PC-9 (cell line): ENCODE results near the gene DHX30. TPM values are rescaled to one million over a fixed set of nuclear protein-coding genes. Genes with fewer than 3 reads are reported as not detected.

Experiments
- BruUV-seq: library from RNA; stranded (reverse); fragments of 400-500 nt; replicated peaks from 2 replicates; lab custom pipeline; 2021; lab: Mats Ljungman, UMichigan
- CTCF ChIA-PET: fragments of 300-600 bp; sonication (Branson Sonifier 250); formaldehyde crosslinking; loops from one replicate; lab custom pipeline; 2022; ENCODE audit warnings: antibody characterized with exemption; lab: Charles Lee
- POLR2A ChIA-PET: fragments of 300-600 bp; sonication (Branson Sonifier 250); formaldehyde crosslinking; loops from one replicate; lab custom pipeline; 2022; ENCODE audit warnings: antibody characterized with exemption; ENCODE audit not compliant: unreplicated experiment; lab: Charles Lee
- DNase-seq, 2 experiments: peaks; one replicate each; pipeline versions ENCODE4 v3.0.0 to v3.0.0-alpha.2; 2015 to 2022; ENCODE audit warnings: mixed read lengths in 1 of 2
- H2AFZ ChIP-seq: fragments of 200-600 bp; sonication (generic); 2 replicates; pipeline ENCODE4 v1.8.1; 2017; ENCODE audit warnings: antibody characterized with exemption
- H3F3A ChIP-seq: fragments of 200-600 bp; sonication (generic); 2 replicates; pipeline ENCODE4 v1.8.1; 2017; ENCODE audit warnings: antibody characterized with exemption, mild to moderate bottlenecking, low read depth; ENCODE audit not compliant: insufficient read depth
- H3K27ac ChIP-seq: fragments of 200-600 bp; sonication (generic); 2 replicates; pipeline ENCODE4 v1.6.1; 2016; ENCODE audit warnings: mixed run types
- H3K27me3 ChIP-seq: fragments of 200-600 bp; sonication (generic); 2 replicates; pipeline ENCODE4 v1.6.1; 2016; ENCODE audit warnings: low read depth, mixed run types; ENCODE audit not compliant: insufficient read depth
- H3K36me3 ChIP-seq: fragments of 200-600 bp; sonication (generic); 2 replicates; pipeline ENCODE4 v1.6.1; 2016; ENCODE audit warnings: low read depth, mixed run types
- H3K4me1 ChIP-seq: fragments of 200-600 bp; sonication (generic); replicated peaks from 2 replicates; pipeline ENCODE4 v1.6.1; 2016; ENCODE audit warnings: mixed run types; ENCODE audit not compliant: insufficient read depth
- H3K4me2 ChIP-seq: fragments of 200-600 bp; sonication (generic); 2 replicates; pipeline ENCODE4 v1.6.1; 2017; ENCODE audit warnings: mixed run types
- H3K4me3 ChIP-seq: fragments of 200-600 bp; sonication (generic); 2 replicates; pipeline ENCODE4 v1.6.1; 2016; ENCODE audit warnings: mixed run types
- H3K79me2 ChIP-seq: fragments of 200-600 bp; sonication (generic); 2 replicates; pipeline ENCODE4 v1.6.1; 2017; ENCODE audit warnings: low read depth, mixed run types
- H3K9me2 ChIP-seq: fragments of 200-600 bp; sonication (generic); 2 replicates; pipeline ENCODE4 v1.8.1; 2017; ENCODE audit warnings: mild to moderate bottlenecking; ENCODE audit not compliant: insufficient read depth
- H3K9me3 ChIP-seq: fragments of 200-600 bp; sonication (generic); 2 replicates; pipeline ENCODE4 v1.8.1; 2016; ENCODE audit warnings: low read depth; ENCODE audit not compliant: insufficient read depth
- H4K20me1 ChIP-seq: fragments of 200-600 bp; sonication (generic); 2 replicates; pipeline ENCODE4 v1.8.1; 2017; ENCODE audit not compliant: insufficient read depth
- EZH2 ChIP-seq: fragments of 200-600 bp; sonication (generic); IDR thresholded peaks from 2 replicates; pipeline ENCODE4 v1.8.0; 2017; ENCODE audit warnings: antibody characterized with exemption, low read depth
- intact Hi-C: fragments of 100-400 bp; cut with micrococcal nuclease; formaldehyde crosslinking; loops from one replicate; pipeline ENCODE4 v1.10.0; 2022; ENCODE audit not compliant: unreplicated experiment
- total RNA-seq: library from RNA; stranded (reverse); gene quantifications from 2 replicates; pipeline ENCODE4 v1.2.3, GENCODE V29; 2021
- TF ChIP-seq, protein P1 (sequence below): fragments of 200-600 bp; sonication (generic); conservative IDR thresholded peaks from 2 replicates; pipeline ENCODE4 v1.6.1; 2017; ENCODE audit warnings: mixed run types, antibody characterized with exemption, mild to moderate bottlenecking, moderate library complexity

Gene DHX30
- total RNA-seq, 1 experiment from 2014 or later, result 60.2 TPM

- H4K20me1 ChIP-seq, result peaks cover 28% of the 10 kb centered on the region
- H3K27me3 ChIP-seq, result no peaks in the 10 kb centered on the region
- TF ChIP-seq EZH2, result no peak
- TF ChIP-seq, protein P1, sequence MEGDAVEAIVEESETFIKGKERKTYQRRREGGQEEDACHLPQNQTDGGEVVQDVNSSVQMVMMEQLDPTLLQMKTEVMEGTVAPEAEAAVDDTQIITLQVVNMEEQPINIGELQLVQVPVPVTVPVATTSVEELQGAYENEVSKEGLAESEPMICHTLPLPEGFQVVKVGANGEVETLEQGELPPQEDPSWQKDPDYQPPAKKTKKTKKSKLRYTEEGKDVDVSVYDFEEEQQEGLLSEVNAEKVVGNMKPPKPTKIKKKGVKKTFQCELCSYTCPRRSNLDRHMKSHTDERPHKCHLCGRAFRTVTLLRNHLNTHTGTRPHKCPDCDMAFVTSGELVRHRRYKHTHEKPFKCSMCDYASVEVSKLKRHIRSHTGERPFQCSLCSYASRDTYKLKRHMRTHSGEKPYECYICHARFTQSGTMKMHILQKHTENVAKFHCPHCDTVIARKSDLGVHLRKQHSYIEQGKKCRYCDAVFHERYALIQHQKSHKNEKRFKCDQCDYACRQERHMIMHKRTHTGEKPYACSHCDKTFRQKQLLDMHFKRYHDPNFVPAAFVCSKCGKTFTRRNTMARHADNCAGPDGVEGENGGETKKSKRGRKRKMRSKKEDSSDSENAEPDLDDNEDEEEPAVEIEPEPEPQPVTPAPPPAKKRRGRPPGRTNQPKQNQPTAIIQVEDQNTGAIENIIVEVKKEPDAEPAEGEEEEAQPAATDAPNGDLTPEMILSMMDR, result no peak
- H3K27ac ChIP-seq, result peak overlapping the region; percentile 77
- intact Hi-C loops, result loop anchor here (5.0 kb wide), 1 partner anchor 460 kb away; no protein-coding TSS in a partner anchor
- peaks cover 20% of the 10 kb centered on the region for H3K4me1 ChIP-seq
- H3K4me3 ChIP-seq, result peak overlapping the region; percentile 67
- ChIA-PET POLR2A (no interaction called here), CTCF (no interaction called here)
- no peaks in the 10 kb centered on the region for H3K36me3 ChIP-seq
- peak overlapping the region; percentile 97 for H3K4me2 ChIP-seq
- peaks cover 21% of the 10 kb centered on the region for H3F3A ChIP-seq
- peak overlapping the region; percentile 84 for H2AFZ ChIP-seq
- no TSS peak for BruUV-seq
- H3K9me2 ChIP-seq, result no peaks in the 10 kb centered on the region
- DNase-seq, result no peak
- H3K9me3 ChIP-seq, result no peaks in the 10 kb centered on the region
- H3K79me2 ChIP-seq, result peaks cover 43% of the 10 kb centered on the region
These were observed 20.3 kb upstream of the DHX30 start for GRCh38 chr3:47782446-47783308.

DNA sequence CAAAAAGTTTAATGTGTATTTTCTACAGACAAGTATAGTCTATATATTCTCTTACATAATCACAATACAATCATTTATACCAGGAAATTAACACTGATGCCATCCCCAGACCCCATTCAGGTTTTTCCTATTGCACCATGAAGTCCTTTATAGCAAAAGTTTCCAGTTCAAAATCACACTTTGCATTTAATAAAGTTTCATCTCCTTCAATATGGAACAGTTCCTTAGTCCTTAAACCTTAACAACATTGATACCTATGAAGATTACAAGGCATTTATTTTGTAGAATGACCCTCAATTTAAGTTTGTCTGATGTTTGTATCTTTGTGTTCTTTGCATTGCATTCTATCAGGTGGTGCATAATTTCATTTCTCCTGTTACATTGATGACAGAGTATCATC lies 19.3 kb upstream of the DHX30 start:
- H3K4me2 ChIP-seq, result 0 out of 2 replicates have a peak overlapping the region, but pooled peaks have one; percentile 97
- no peak for TF ChIP-seq EZH2
- TF ChIP-seq, protein P1, result no peak
- no peaks in the 10 kb centered on the region for H3K9me2 ChIP-seq
- H3K9me3 ChIP-seq, result no peaks in the 10 kb centered on the region
- DNase-seq, result no peak
- no peaks in the 10 kb centered on the region for H3K27me3 ChIP-seq
- peaks cover 21% of the 10 kb centered on the region for H3F3A ChIP-seq
- peaks cover 19% of the 10 kb centered on the region for H4K20me1 ChIP-seq
- no peak overlapping the region for H2AFZ ChIP-seq
- CTCF ChIA-PET, result no interaction called here
- H3K4me3 ChIP-seq, result no peak overlapping the region
- H3K27ac ChIP-seq, result no peak overlapping the region
- BruUV-seq, result no TSS peak
- intact Hi-C loops, result loop anchor here (5.0 kb wide), 1 partner anchor 461 kb away; no protein-coding TSS in a partner anchor
- H3K79me2 ChIP-seq, result peaks cover 33% of the 10 kb centered on the region
- POLR2A ChIA-PET, result no interaction called here
- no peaks in the 10 kb centered on the region for H3K36me3 ChIP-seq
- peaks cover 20% of the 10 kb centered on the region for H3K4me1 ChIP-seq

DNA sequence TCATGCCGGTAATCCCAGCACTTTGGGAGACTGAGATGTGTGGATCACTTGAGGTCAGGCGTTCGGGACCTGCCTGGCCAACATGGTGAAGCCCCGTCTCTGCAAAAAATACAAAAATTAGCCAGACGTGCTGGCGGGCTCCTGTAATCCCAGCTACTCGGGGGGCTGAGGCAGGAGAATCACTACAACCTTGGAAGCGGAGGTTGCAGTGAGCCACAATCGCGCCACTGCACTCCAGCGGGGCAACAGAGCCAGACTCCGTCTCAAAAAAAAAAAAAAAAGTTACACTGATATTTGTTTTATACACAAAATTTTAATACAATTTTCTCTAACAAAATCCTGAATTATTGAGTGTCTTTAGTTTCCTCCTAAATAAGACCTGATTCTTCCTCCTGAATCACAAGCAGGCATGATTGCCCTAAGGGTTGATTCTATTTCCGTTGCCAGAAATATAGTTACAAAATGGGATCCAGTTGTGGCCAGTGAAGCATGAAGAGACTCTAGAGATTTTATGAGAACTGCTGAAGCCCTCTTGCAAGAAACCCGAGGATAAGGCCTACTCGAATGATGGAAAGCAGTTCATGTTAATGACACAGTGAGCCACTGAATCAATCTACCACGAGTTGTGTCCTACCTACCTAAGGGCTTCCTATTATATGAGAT lies 11.6 kb upstream of the DHX30 start:
- intact Hi-C loops, result no loop called here
- POLR2A ChIA-PET, result no interaction called here
- Histone ChIP-seq H3K9me3 (no peaks in the 10 kb centered on the region), H3K4me2 (no peak overlapping the region), H4K20me1 (no peaks in the 10 kb centered on the region), H3K79me2 (no peaks in the 10 kb centered on the region), H3K4me1 (no peaks in the 10 kb centered on the region), H3K9me2 (no peaks in the 10 kb centered on the region), H3K4me3 (no peak overlapping the region), H3K27me3 (no peaks in the 10 kb centered on the region), H3K27ac (no peak overlapping the region), H3K36me3 (no peaks in the 10 kb centered on the region), H3F3A (peaks cover 3% of the 10 kb centered on the region; the same call in 1 of the 2 replicates), H2AFZ (no peak overlapping the region)
- CTCF ChIA-PET, result interaction anchor here (0.7 kb wide), 1 partner anchor 347 kb away, joined by 4 read pairs; no protein-coding TSS in a partner anchor
- DNase-seq, result no peak
- no peak for TF ChIP-seq EZH2
- no TSS peak for BruUV-seq
